H1 (cell line): Measurements from ENCODE around the gene SESN3. TPM values are rescaled to one million over a fixed set of nuclear protein-coding genes. Genes with fewer than 3 reads are reported as not detected.

ENCODE experiments used
- CTCF ChIA-PET: fragments of 300-600 bp; sonication (Branson Sonifier 250); formaldehyde crosslinking; loops from one replicate; lab custom pipeline; 2021; ENCODE audit not compliant: partially characterized antibody; lab: Charles Lee
- POLR2A ChIA-PET: fragments of 300-600 bp; sonication (Branson Sonifier 250); formaldehyde crosslinking; loops from one replicate; lab custom pipeline; 2021; ENCODE audit warnings: inconsistent platforms; ENCODE audit not compliant: partially characterized antibody; lab: Charles Lee
- DNase-seq, 2 experiments: peaks; one replicate each; pipeline versions ENCODE4 v3.0.0 to v3.0.0-alpha.2; 2010 to 2022; ENCODE audit warnings: low spot score in 2 of 2, low read depth in 1 of 2, mixed read lengths in 1 of 2
- FAIRE-seq: peaks from 2 replicates; lab custom pipeline; 2011; peaks lifted over from hg19 to GRCh38; lab: Jason Lieb, UNC
- H2AFZ ChIP-seq: 2 replicates; pipeline ENCODE4 v1.8.1; 2012; ENCODE audit warnings: low read length, inconsistent platforms
- H2AK5ac ChIP-seq: 2 replicates; pipeline ENCODE4 v1.6.1; 2013; ENCODE audit warnings: low read depth, low read length
- H2BK120ac ChIP-seq: replicated peaks from 2 replicates; pipeline ENCODE3; 2013; ENCODE audit warnings: low read depth, low read length, inconsistent platforms
- H2BK12ac ChIP-seq: 2 replicates; pipeline ENCODE4 v1.6.1; 2013; ENCODE audit warnings: low read depth, low read length
- H2BK15ac ChIP-seq: 2 replicates; pipeline ENCODE4 v1.6.1; 2013; ENCODE audit warnings: low read length
- H2BK20ac ChIP-seq: 2 replicates; pipeline ENCODE4 v1.6.1; 2013; ENCODE audit warnings: low read length
- H2BK5ac ChIP-seq: 2 replicates; pipeline ENCODE4 v1.6.1; 2013; ENCODE audit warnings: low read depth, low read length
- H3K14ac ChIP-seq: 2 replicates; pipeline ENCODE4 v1.6.1; 2013; ENCODE audit warnings: inconsistent platforms; ENCODE audit not compliant: insufficient read length
- H3K18ac ChIP-seq: 2 replicates; pipeline ENCODE4 v1.6.1; 2013; ENCODE audit warnings: low read length; ENCODE audit errors: extremely low read depth
- H3K23ac ChIP-seq: 2 replicates; pipeline ENCODE4 v1.6.1; 2013; ENCODE audit warnings: inconsistent platforms; ENCODE audit not compliant: insufficient read length
- H3K23me2 ChIP-seq: 2 replicates; pipeline ENCODE4 v1.6.1; 2013; ENCODE audit warnings: low read depth, low read length
- H3K27ac ChIP-seq: 2 replicates; pipeline ENCODE4 v1.6.1; 2011; ENCODE audit warnings: low read depth, low read length, inconsistent platforms
- H3K27me3 ChIP-seq, 4 experiments: replicated peaks in 1 of 4; 1 replicate in 1 of 4; 2 replicates in 3 of 4; pipeline versions ENCODE4 v1.6.1 to v1.8.1; 2011 to 2013; ENCODE audit warnings: low read length in 3 of 4, mild to moderate bottlenecking in 3 of 4, inconsistent platforms in 2 of 4, mixed read lengths in 2 of 4, moderate library complexity in 1 of 4; ENCODE audit not compliant: control insufficient read depth in 3 of 4, insufficient read depth in 3 of 4; ENCODE audit errors: extremely low read depth in 1 of 4
- H3K36me3 ChIP-seq, 4 experiments: 2 replicates each; pipeline versions ENCODE4 v1.6.1 to v1.8.1; 2011 to 2013; ENCODE audit warnings: mild to moderate bottlenecking in 4 of 4, low read length in 3 of 4, moderate library complexity in 2 of 4, control low read depth in 1 of 4, inconsistent platforms in 1 of 4; ENCODE audit not compliant: insufficient read depth in 4 of 4, control insufficient read depth in 2 of 4
- H3K4ac ChIP-seq: replicated peaks from 2 replicates; pipeline ENCODE3; 2013; ENCODE audit warnings: low read length, low read depth, mixed read lengths, inconsistent platforms; ENCODE audit not compliant: insufficient read length
- H3K4me1 ChIP-seq, 4 experiments: replicated peaks in 1 of 4; 1 replicate in 1 of 4; 2 replicates in 3 of 4; pipeline versions ENCODE4 v1.6.1 to v1.8.1; 2011 to 2013; ENCODE audit warnings: low read length in 3 of 4, inconsistent platforms in 2 of 4, mixed read lengths in 1 of 4; ENCODE audit not compliant: insufficient read depth in 4 of 4, control insufficient read depth in 3 of 4
- H3K4me2 ChIP-seq, 2 experiments: 2 replicates each; pipeline versions ENCODE4 v1.6.1 to v1.8.1; 2011 to 2013; ENCODE audit warnings: low read depth in 2 of 2, low read length in 2 of 2, control low read depth in 1 of 2, inconsistent platforms in 1 of 2, mild to moderate bottlenecking in 1 of 2; ENCODE audit not compliant: insufficient read depth in 1 of 2
- H3K4me3 ChIP-seq, 4 experiments: fragments of 200-600, 300-600 bp in 1 of 4; sonication (generic), shearing (Covaris generic), sonication (Bioruptor Twin) in 1 of 4; 2 replicates each; pipeline versions ENCODE4 v1.5.1 to v1.8.1; 2011 to 2016; ENCODE audit warnings: low read length in 4 of 4, low read depth in 3 of 4, control low read depth in 2 of 4, inconsistent platforms in 2 of 4, mild to moderate bottlenecking in 2 of 4, mixed read lengths in 1 of 4, moderate library complexity in 1 of 4; ENCODE audit not compliant: insufficient read depth in 2 of 4; ENCODE audit errors: extremely low read depth in 1 of 4
- H3K56ac ChIP-seq: replicated peaks from 2 replicates; pipeline ENCODE3; 2013; ENCODE audit warnings: low read depth, mild to moderate bottlenecking, mixed read lengths, low read length, inconsistent platforms; ENCODE audit not compliant: insufficient read length
- H3K79me1 ChIP-seq: 2 replicates; pipeline ENCODE4 v1.6.1; 2013; ENCODE audit warnings: low read depth, low read length, control low read depth
- H3K79me2 ChIP-seq, 2 experiments: 2 replicates each; pipeline versions ENCODE4 v1.6.1 to v1.8.1; 2012 to 2013; ENCODE audit warnings: low read length in 2 of 2, mild to moderate bottlenecking in 2 of 2, inconsistent platforms in 1 of 2; ENCODE audit not compliant: insufficient read depth in 2 of 2, control insufficient read depth in 1 of 2
- H3K9ac ChIP-seq, 4 experiments: replicated peaks in 1 of 4; 1 replicate in 1 of 4; 2 replicates in 3 of 4; pipeline versions ENCODE4 v1.6.1 to v1.8.1; 2011 to 2013; ENCODE audit warnings: low read depth in 3 of 4, low read length in 3 of 4, control low read depth in 2 of 4, mild to moderate bottlenecking in 2 of 4, moderate library complexity in 2 of 4, inconsistent platforms in 1 of 4; ENCODE audit errors: extremely low read depth in 1 of 4
- H3K9me3 ChIP-seq, 2 experiments: 2 replicates each; pipeline versions ENCODE4 v1.6.1 to v1.8.1; 2012 to 2013; ENCODE audit warnings: mild to moderate bottlenecking in 2 of 2, moderate library complexity in 2 of 2, control low read depth in 1 of 2, inconsistent platforms in 1 of 2, low read depth in 1 of 2, low read length in 1 of 2, mixed read lengths in 1 of 2; ENCODE audit not compliant: insufficient read depth in 2 of 2
- H4K20me1 ChIP-seq, 2 experiments: replicated peaks in 1 of 2; 2 replicates each; pipeline versions ENCODE3 to v1.8.1; 2011 to 2013; ENCODE audit warnings: inconsistent platforms in 2 of 2, low read length in 2 of 2, mild to moderate bottlenecking in 1 of 2; ENCODE audit not compliant: insufficient read depth in 2 of 2, control insufficient read depth in 1 of 2
- H4K5ac ChIP-seq: 2 replicates; pipeline ENCODE4 v1.6.1; 2013; ENCODE audit warnings: low read length, low read depth, mixed read lengths, inconsistent platforms; ENCODE audit not compliant: insufficient read length
- H4K8ac ChIP-seq: 2 replicates; pipeline ENCODE4 v1.8.0; 2013; ENCODE audit warnings: mild to moderate bottlenecking, moderate library complexity, low read length, inconsistent platforms; ENCODE audit not compliant: insufficient read depth; ENCODE audit errors: extremely low read depth
- H4K91ac ChIP-seq: replicated peaks from 2 replicates; pipeline ENCODE3; 2013; ENCODE audit warnings: low read length, mixed read lengths, inconsistent platforms; ENCODE audit not compliant: insufficient read length
- BRCA1 ChIP-seq: IDR thresholded peaks from 2 replicates; pipeline ENCODE4 v1.6.1; 2012; ENCODE audit warnings: low read depth, low read length, improper control_type of control experiment
- JUN ChIP-seq: IDR thresholded peaks from 2 replicates; pipeline ENCODE4 v1.6.1; 2011; ENCODE audit warnings: low read depth, mild to moderate bottlenecking, improper control_type of control experiment, low read length
- TAF1 ChIP-seq: IDR thresholded peaks from 2 replicates; pipeline ENCODE4 v1.6.1; 2011; ENCODE audit warnings: mild to moderate bottlenecking, low read depth, low read length
- WGBS, 2 experiments: shearing (Covaris generic) in 1 of 2; methylation state at CpG; one replicate each; pipeline versions ENCODE4 v1.1.6 to v1.1.7; 2013 to 2015; ENCODE audit warnings: low lambda C conversion rate in 2 of 2, mixed read lengths in 2 of 2, inconsistent platforms in 1 of 2, low coverage in 1 of 2, missing lambda C conversion rate in 1 of 2; ENCODE audit not compliant: insufficient replicate concordance in 2 of 2, insufficient coverage in 1 of 2, insufficient read length in 1 of 2; ENCODE audit errors: extremely low coverage in 1 of 2, missing lambda C conversion rate in 1 of 2; 5-methylcytosine and 5-hydroxymethylcytosine counted together
- polyA plus RNA-seq, 7 experiments: library from polyadenylated mRNA; depleted of rRNA in 3 of 7; stranded (reverse) in 5 of 7; unstranded in 2 of 7; fragments of >200 nt in 5 of 7; fragments of 200-250 nt in 2 of 7; gene quantifications; 1 replicate in 5 of 7; 2 replicates in 1 of 7; 4 replicates in 1 of 7; pipeline versions ENCODE4 v1.2.1 to v1.2.3, GENCODE V29; 2011 to 2013; ENCODE audit warnings: missing spikeins in 2 of 7, mixed read lengths in 2 of 7
- total RNA-seq: library from RNA; stranded (reverse); fragmentation: NEBNext Ultra II Directional; extraction: Animal tissue kit (Norgen Biotek cat#: 25700); gene quantifications from 2 replicates; pipeline ENCODE4 v1.2.1, GENCODE V29; 2021

SESN3 gene
- total and polyA plus RNA-seq, 2 of the 8 experiments (the other 6 are each of a cell fraction or from before 2014, with no cell fraction given): 10.2 to 31.1 TPM

DNA sequence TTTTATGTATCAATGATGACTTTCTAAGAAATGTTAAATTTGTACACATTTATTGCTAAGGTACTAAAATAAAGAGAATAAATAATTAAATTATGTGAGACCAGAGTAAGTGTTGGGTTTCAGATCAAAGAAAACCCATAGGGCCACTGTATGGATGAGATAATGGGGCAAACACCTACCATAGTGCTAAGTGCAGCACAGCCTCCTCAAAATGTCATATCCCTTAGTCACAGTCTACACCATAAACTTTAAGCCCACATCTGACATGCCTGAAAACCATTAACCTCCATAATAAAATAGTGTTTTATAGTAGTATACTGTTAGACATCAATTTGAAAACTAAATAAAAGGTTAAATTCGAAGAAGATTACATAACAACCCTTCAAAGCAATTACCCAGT, 37.5 kb downstream of the SESN3 start:
- no peaks in the 10 kb centered on the region for H3K23me2 ChIP-seq
- H3K27ac ChIP-seq: no peak overlapping the region
- H3K79me1 ChIP-seq: no peaks in the 10 kb centered on the region
- H2BK120ac ChIP-seq: no peak overlapping the region
- no peak overlapping the region for H2AFZ ChIP-seq
- WGBS, 2 experiments: 84% methylated on average over 1 of the region's 1 CpG; no CpG with 5 or more reads in 1 of the 2 experiments
- no peak overlapping the region for H2BK20ac ChIP-seq
- H2BK12ac ChIP-seq: no peak overlapping the region
- no peaks in the 10 kb centered on the region; a peak in 1 of 7 replicates for H3K4me1 ChIP-seq
- ChIA-PET CTCF (no interaction called here), POLR2A (no interaction called here)
- peaks cover 0 to 1% of the 10 kb centered on the region in 2 experiments for H4K20me1 ChIP-seq
- H4K91ac ChIP-seq: no peak overlapping the region
- FAIRE-seq (no peak), DNase-seq (no peak)
- H3K4me2 ChIP-seq: no peak overlapping the region
- H3K4me3 ChIP-seq: no peak overlapping the region
- H3K9me3 ChIP-seq: no peaks in the 10 kb centered on the region
- H3K9ac ChIP-seq: no peak overlapping the region
- H3K23ac ChIP-seq: no peak overlapping the region
- H2AK5ac ChIP-seq: no peak overlapping the region
- H2BK5ac ChIP-seq: no peak overlapping the region
- H3K18ac ChIP-seq: no peak overlapping the region
- no peak overlapping the region for H3K14ac ChIP-seq
- no peak overlapping the region for H2BK15ac ChIP-seq
- H3K79me2 ChIP-seq: peaks cover 0 to 23% of the 10 kb centered on the region in 2 experiments; a peak in 2 of 4 replicates
- H4K5ac ChIP-seq: no peak overlapping the region
- no peaks in the 10 kb centered on the region for H3K27me3 ChIP-seq
- no peak overlapping the region for H3K56ac ChIP-seq
- H3K4ac ChIP-seq: no peak overlapping the region
- TF ChIP-seq BRCA1 (no peak), TAF1 (no peak), JUN (no peak)
- TF ChIP-seq, all 59 proteins: peak for 0
- H4K8ac ChIP-seq: no peak overlapping the region
- peaks cover 0 to 42% (median 6%) of the 10 kb centered on the region in 4 experiments; a peak in 6 of 8 replicates for H3K36me3 ChIP-seq
